Subcutaneous adipose tissue (tissue), 4 donors: ENCODE measurements around the gene PXDC1. TPM values are rescaled to one million over a fixed set of nuclear protein-coding genes. Genes with fewer than 3 reads are reported as not detected.

Experiments used
- CTCF ChIP-seq: fragments of 450-650 bp; IDR thresholded peaks from one replicate; pipeline ENCODE4 v1.5.1; 2016; ENCODE audit warnings: low read depth, mild to moderate bottlenecking, control low read depth, antibody characterized with exemption, moderate library complexity
- total RNA-seq, 4 donors: library from RNA; depleted of rRNA; stranded (reverse); fragments of >200 nt; gene quantifications; one replicate each; pipeline ENCODE4 v1.1.0, GENCODE V29; 2016

The PXDC1 gene
- total RNA-seq, 4 donors from 2014 or later: 84.6 to 138 (median 121) TPM

- TF ChIP-seq CTCF: no peak
Observed at GRCh38 chr6:3698021-3698420, 53.5 kb downstream of the PXDC1 start.

DNA sequence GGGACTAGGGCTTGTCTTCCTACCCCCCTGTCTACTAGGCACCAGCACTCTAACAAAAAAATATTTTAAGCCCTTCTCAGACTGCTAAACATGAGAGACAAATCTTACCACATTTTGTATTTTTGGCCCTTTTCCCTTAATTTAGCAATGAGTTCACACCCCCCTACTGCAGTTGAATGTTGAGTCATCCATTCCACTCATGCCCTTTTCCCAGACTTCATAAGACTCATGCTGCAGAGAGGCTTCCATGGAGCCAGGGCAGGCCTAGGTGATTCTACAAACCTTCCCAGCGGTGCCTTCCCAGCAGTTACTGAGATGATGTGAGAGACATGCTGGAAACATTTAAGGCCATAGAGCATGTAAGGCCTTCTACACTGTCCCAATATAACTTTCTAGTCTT lies 53.9 kb downstream of the PXDC1 start:
- TF ChIP-seq CTCF: no peak

DNA sequence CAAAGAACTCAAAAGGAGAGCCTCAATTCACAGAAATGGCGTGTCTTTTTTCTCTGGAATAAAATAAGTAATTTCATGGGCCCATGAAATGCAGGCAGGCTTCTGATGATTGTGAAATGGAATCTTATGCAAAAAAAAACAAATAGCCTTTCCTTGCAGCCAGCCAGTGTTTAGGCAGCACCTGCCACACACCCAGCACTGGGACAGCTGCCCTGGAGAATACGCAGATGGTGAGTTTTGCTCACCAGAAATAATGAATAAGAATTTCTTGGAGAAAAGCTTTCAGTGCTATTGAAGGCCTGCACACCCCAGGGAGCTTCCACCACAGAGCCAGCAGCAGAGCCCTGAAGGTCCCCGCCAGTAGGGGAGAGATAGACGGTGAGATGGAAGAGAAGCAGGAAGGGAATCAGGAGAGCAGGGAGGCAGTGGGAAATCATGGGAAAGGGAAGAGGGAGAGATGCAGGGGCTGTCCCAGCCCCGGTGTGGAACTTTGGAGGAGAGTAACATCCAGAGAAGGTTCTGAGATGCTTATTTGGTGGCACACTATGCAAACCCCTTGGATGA lies 54.9 kb downstream of the PXDC1 start:
- TF ChIP-seq CTCF: no peak

DNA sequence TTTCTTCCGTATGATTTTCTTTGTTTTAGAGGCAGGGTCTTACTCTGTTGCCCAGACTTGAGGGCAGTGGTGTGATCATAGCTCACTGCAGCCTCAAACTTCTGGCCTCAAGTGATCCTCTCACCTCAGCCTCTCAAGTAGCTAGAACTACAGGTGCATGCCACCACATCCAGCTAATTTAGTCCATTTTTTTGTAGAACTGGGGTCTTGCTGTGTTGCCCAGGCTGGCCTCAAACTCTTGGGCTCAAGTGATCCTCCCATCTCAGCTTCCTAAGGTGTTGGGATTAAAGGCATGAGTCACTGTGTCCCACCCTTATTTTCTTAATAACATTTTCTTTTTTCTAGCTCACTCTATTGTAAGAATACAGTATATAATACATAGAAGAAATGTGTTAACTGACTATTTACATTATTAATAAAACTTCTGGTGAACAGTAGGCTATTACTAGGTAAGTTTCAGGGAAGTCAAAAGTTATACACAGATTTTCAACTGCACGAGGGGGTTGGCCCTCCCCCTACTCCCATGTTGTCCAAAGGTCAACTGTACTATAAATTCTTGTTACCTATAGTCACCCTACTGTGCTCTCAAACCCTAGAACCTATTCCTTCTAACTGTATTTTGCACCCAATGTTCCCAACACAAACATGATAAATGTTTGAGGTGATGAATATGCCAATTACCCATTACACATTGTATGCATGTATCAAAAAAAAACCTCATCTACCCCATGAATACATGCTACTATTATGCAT lies 56.3 kb downstream of the PXDC1 start:
- no peak for TF ChIP-seq CTCF

DNA sequence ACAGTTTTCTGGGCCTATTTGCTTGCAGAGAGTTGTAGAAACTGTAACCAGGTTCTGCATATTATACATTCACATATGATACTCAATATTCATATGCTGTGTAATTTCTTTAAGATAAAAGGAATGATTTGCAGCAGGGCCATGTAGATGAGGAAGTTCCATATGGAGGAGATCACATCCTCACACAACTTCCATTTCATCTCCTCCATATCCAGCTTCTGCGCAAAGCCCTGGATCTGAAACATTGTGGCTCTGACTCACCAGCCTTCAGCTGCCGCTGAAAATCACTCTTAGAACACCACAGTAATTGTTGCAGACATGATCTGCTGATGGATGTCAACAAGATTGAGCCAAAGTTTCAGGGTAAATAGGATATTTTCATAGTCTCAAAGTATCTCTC lies 57.7 kb downstream of the PXDC1 start:
- TF ChIP-seq CTCF: no peak

DNA sequence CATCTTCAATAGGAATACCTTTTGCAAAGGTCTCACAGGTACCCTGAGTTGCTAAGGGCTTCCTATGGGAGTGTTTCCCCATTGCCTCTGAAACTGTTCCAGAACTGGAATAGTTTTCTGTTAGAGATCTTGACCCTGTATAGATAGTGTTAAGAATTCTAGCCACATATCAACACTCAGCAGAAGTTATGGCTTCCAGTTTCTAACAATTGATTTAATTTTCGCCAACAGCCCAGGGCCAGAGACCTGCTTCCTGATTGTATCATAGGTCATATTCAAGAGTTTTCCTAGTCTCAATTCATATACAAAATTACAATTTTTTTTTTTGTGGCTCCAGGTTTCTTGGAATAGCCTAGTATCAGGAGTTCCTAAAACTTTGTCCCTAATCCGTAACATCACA lies 61.0 kb downstream of the PXDC1 start:
- no peak for TF ChIP-seq CTCF

- TF ChIP-seq CTCF: no peak
Observed at GRCh38 chr6:3687847-3688246, 63.7 kb downstream of the PXDC1 start.
